ENCODE measurements around the gene TRIP10.

DNA sequence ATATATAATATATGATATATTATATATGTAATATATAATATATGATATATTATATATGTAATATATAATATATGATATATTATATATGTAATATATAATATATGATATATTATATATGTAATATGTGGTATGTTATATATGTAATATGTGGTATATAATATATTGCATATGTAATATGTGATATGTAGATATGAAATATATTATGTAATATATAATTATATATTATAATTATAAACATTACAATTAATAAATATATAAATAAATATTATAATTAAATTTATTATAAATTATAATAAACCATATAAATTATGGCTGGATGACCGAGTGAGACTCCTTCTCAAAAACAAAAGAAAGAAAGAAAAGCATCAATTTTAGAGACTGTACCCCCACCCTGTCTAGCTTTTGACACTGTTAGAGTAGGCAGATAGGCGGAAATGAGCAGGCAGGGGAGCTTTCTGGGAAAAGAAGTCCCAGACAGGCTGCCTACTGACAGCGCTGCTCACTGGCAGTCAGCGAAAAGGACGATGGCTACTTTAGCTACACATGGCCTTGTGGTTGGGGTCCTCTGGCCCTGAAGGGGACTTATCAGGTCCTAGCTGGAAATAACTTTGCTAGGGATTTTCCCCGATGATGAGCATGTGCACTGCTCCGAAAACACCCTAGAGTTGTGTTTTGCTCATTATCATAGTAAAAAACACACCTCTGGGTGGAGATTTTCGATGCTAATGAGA, 38.7 kb upstream of the TRIP10 start:
- TF ChIP-seq, protein P1, sequence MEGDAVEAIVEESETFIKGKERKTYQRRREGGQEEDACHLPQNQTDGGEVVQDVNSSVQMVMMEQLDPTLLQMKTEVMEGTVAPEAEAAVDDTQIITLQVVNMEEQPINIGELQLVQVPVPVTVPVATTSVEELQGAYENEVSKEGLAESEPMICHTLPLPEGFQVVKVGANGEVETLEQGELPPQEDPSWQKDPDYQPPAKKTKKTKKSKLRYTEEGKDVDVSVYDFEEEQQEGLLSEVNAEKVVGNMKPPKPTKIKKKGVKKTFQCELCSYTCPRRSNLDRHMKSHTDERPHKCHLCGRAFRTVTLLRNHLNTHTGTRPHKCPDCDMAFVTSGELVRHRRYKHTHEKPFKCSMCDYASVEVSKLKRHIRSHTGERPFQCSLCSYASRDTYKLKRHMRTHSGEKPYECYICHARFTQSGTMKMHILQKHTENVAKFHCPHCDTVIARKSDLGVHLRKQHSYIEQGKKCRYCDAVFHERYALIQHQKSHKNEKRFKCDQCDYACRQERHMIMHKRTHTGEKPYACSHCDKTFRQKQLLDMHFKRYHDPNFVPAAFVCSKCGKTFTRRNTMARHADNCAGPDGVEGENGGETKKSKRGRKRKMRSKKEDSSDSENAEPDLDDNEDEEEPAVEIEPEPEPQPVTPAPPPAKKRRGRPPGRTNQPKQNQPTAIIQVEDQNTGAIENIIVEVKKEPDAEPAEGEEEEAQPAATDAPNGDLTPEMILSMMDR (IDR thresholded peaks at IDR 0.05; ENCODE audit: poor library complexity, severe bottlenecking) = no peak
- TF ChIP-seq, protein P2, sequence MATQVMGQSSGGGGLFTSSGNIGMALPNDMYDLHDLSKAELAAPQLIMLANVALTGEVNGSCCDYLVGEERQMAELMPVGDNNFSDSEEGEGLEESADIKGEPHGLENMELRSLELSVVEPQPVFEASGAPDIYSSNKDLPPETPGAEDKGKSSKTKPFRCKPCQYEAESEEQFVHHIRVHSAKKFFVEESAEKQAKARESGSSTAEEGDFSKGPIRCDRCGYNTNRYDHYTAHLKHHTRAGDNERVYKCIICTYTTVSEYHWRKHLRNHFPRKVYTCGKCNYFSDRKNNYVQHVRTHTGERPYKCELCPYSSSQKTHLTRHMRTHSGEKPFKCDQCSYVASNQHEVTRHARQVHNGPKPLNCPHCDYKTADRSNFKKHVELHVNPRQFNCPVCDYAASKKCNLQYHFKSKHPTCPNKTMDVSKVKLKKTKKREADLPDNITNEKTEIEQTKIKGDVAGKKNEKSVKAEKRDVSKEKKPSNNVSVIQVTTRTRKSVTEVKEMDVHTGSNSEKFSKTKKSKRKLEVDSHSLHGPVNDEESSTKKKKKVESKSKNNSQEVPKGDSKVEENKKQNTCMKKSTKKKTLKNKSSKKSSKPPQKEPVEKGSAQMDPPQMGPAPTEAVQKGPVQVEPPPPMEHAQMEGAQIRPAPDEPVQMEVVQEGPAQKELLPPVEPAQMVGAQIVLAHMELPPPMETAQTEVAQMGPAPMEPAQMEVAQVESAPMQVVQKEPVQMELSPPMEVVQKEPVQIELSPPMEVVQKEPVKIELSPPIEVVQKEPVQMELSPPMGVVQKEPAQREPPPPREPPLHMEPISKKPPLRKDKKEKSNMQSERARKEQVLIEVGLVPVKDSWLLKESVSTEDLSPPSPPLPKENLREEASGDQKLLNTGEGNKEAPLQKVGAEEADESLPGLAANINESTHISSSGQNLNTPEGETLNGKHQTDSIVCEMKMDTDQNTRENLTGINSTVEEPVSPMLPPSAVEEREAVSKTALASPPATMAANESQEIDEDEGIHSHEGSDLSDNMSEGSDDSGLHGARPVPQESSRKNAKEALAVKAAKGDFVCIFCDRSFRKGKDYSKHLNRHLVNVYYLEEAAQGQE (IDR thresholded peaks at IDR 0.05; ENCODE audit: borderline replicate concordance) = no peak
